Measurements from ENCODE around the gene CTIF.

The CTIF gene

GRCh38 chr18:48609820-48610815, 71.3 kb downstream of the CTIF start:
- no peak for TF ChIP-seq CTCF (IDR thresholded peaks at IDR 0.05)

GRCh38 chr18:48611203-48611602, 72.4 kb downstream of the CTIF start:
- TF ChIP-seq CTCF (IDR thresholded peaks at IDR 0.05), result no peak

- TF ChIP-seq CTCF (IDR thresholded peaks at IDR 0.05), result no peak
Measured at GRCh38 chr18:48611785-48612480, 73.1 kb downstream of the CTIF start.

- no peak for TF ChIP-seq CTCF (IDR thresholded peaks at IDR 0.05)
Measured at GRCh38 chr18:48612511-48612910, 73.7 kb downstream of the CTIF start.

GRCh38 chr18:48612917-48613316, 74.1 kb downstream of the CTIF start:
- TF ChIP-seq CTCF (IDR thresholded peaks at IDR 0.05), result no peak

GRCh38 chr18:48613589-48614404, 75.0 kb downstream of the CTIF start:
- no peak for TF ChIP-seq CTCF (IDR thresholded peaks at IDR 0.05)

Measured in LNCAP (cell line).